Transverse colon (tissue), 4 donors: Measurements from ENCODE around the gene MYLK. TPM values are rescaled to one million over a fixed set of nuclear protein-coding genes. Genes with fewer than 3 reads are reported as not detected.

Source experiments
- DNase-seq: peaks from one replicate; pipeline ENCODE4 v3.0.0-alpha.2; 2019
- H3K27ac ChIP-seq, 4 donors: fragments of 200-600 bp; sonication (generic); 2 replicates each; pipeline ENCODE4 v1.5.1; 2016 to 2018; ENCODE audit warnings: inconsistent platforms in 4 of 4
- H3K27me3 ChIP-seq: fragments of 200-600 bp; sonication (generic); 2 replicates; pipeline ENCODE4 v1.5.1; 2017; ENCODE audit warnings: inconsistent platforms
- H3K36me3 ChIP-seq, 4 donors: fragments of 200-600 bp; sonication (generic); 2 replicates each; pipeline ENCODE4 v1.5.1; 2017 to 2019; ENCODE audit warnings: inconsistent platforms in 4 of 4
- H3K4me1 ChIP-seq, 4 donors: fragments of 200-600 bp; sonication (generic); 2 replicates each; pipeline ENCODE4 v1.5.1; 2017 to 2020; ENCODE audit warnings: inconsistent platforms in 4 of 4
- H3K4me3 ChIP-seq, 4 donors: fragments of 200-600 bp; sonication (generic); 1 replicate in 1 of 4; 2 replicates in 3 of 4; pipeline versions ENCODE4 v1.5.1 to v1.6.1; 2017 to 2019; ENCODE audit warnings: inconsistent platforms in 4 of 4
- H3K9me3 ChIP-seq, 2 donors: fragments of 200-600 bp; sonication (generic); 2 replicates each; pipeline ENCODE4 v1.5.1; 2017 to 2019; ENCODE audit warnings: inconsistent platforms in 2 of 2
- CTCF ChIP-seq, 5 experiments: fragments of 200-600 bp in 3 of 5; fragments of 450-650 bp in 2 of 5; sonication (generic) in 3 of 5; IDR thresholded peaks; 1 replicate in 2 of 5; 2 replicates in 3 of 5; pipeline ENCODE4 v1.5.1; 2016 to 2017; ENCODE audit warnings: antibody characterized with exemption in 5 of 5, inconsistent platforms in 3 of 5, mild to moderate bottlenecking in 2 of 5, moderate library complexity in 1 of 5
- EP300 ChIP-seq: sonication (generic); formaldehyde crosslinking; IDR thresholded peaks from one replicate; pipeline ENCODE4 v1.6.1; 2017; ENCODE audit warnings: antibody characterized with exemption, low read depth
- POLR2A ChIP-seq: fragments of 450-650 bp; IDR thresholded peaks from one replicate; pipeline ENCODE4 v1.6.1; 2016; ENCODE audit warnings: antibody characterized with exemption, mild to moderate bottlenecking, moderate library complexity
- POLR2AphosphoS5 ChIP-seq, 3 donors: sonication (generic); formaldehyde crosslinking; IDR thresholded peaks; one replicate each; pipeline ENCODE4 v1.6.1; 2016; ENCODE audit warnings: antibody characterized with exemption in 3 of 3
- WGBS, 2 donors: methylation state at CpG; one replicate each; pipeline ENCODE4 v1.1.5; 2018; ENCODE audit warnings: low coverage in 1 of 2; 5-methylcytosine and 5-hydroxymethylcytosine counted together
- in situ Hi-C, 4 donors: fragments of 200-750 bp; cut with MboI; loops; one replicate each; pipeline versions ENCODE4 v1.15.0 to v1.15.1; 2017; ENCODE audit warnings: low sequenced_read_pairs in 3 of 4, low pct_ligation_motif_present in 1 of 4, low pct_unique_long_range_greater_than_20kb in 1 of 4
- intact Hi-C: fragments of 100-400 bp; cut with DNase I; formaldehyde crosslinking; loops from one replicate; pipeline ENCODE4 v1.15.1; 2023; ENCODE audit warnings: low total_unique reads
- total RNA-seq, 4 donors: library from RNA; depleted of rRNA; stranded (reverse); fragments of >200 nt; gene quantifications; one replicate each; pipeline ENCODE4 v1.1.0, GENCODE V29; 2016

The MYLK gene
- total RNA-seq, 4 donors from 2014 or later, result 230 to 527 (median 349) TPM

- Histone ChIP-seq H3K4me1 (peaks cover 0 to 3% (median 0%) of the 10 kb centered on the region in 4 donors), H3K27me3 (no peaks in the 10 kb centered on the region), H3K4me3 (no peak overlapping the region), H3K36me3 (no peaks in the 10 kb centered on the region), H3K9me3 (no peaks in the 10 kb centered on the region), H3K27ac (peak overlapping the region in 1 of 4 donors; percentile 33)
- 71 to 81% methylated on average over 4 to 7 of the region's 7 CpGs for WGBS, 2 donors
- no peak for TF ChIP-seq CTCF (IDR thresholded peaks at IDR 0.05)
- no peak for TF ChIP-seq POLR2A
- TF ChIP-seq POLR2AphosphoS5 (IDR thresholded peaks at IDR 0.05), result no peak
- TF ChIP-seq EP300, result no peak
- in situ Hi-C loops (no loop called here), intact Hi-C loops (no loop called here)
- DNase-seq, result no peak
Observed at GRCh38 chr3:123773681-123774431, 110.3 kb downstream of the MYLK start.

- peak overlapping the region in 1 of 4 donors; percentile 2 for H3K27ac ChIP-seq
- in situ Hi-C loops (no loop called here), intact Hi-C loops (no loop called here)
- H3K27me3 ChIP-seq, result no peaks in the 10 kb centered on the region
- no peak for DNase-seq
- H3K4me1 ChIP-seq, result peaks cover 0 to 13% (median 4%) of the 10 kb centered on the region in 4 donors
- H3K9me3 ChIP-seq, result no peaks in the 10 kb centered on the region
- no peaks in the 10 kb centered on the region for H3K36me3 ChIP-seq
- H3K4me3 ChIP-seq, result no peak overlapping the region
- TF ChIP-seq CTCF (IDR thresholded peaks at IDR 0.05) (no peak), POLR2AphosphoS5 (IDR thresholded peaks at IDR 0.05) (no peak), POLR2A (no peak), EP300 (no peak)
- WGBS, 2 donors, result 69 to 71% methylated on average over 3 of the region's 3 CpGs
Observed at GRCh38 chr3:123769356-123769743, 114.8 kb downstream of the MYLK start.

- no peak for DNase-seq
- no peaks in the 10 kb centered on the region for H3K36me3 ChIP-seq
- WGBS, 2 donors, result 54 to 61% methylated on average over 8 of the region's 8 CpGs
- no peaks in the 10 kb centered on the region for H3K9me3 ChIP-seq
- intact Hi-C loops, result no loop called here
- TF ChIP-seq POLR2AphosphoS5 (IDR thresholded peaks at IDR 0.05), result no peak
- TF ChIP-seq POLR2A, result no peak
- no peak for TF ChIP-seq CTCF (IDR thresholded peaks at IDR 0.05)
- no peak for TF ChIP-seq EP300
- in situ Hi-C loops, result no loop called here
- H3K4me3 ChIP-seq, result no peak overlapping the region
- H3K27ac ChIP-seq, result no peak overlapping the region
- H3K27me3 ChIP-seq, result no peaks in the 10 kb centered on the region
- peaks cover 0 to 13% (median 4%) of the 10 kb centered on the region in 4 donors for H3K4me1 ChIP-seq
Observed at GRCh38 chr3:123768480-123769355, 115.4 kb downstream of the MYLK start.

GRCh38 chr3:123767564-123768292 lies 116.4 kb downstream of the MYLK start:
- TF ChIP-seq POLR2A (no peak), CTCF (IDR thresholded peaks at IDR 0.05) (no peak), EP300 (no peak), POLR2AphosphoS5 (IDR thresholded peaks at IDR 0.05) (no peak)
- no peak overlapping the region for H3K27ac ChIP-seq
- no peak for DNase-seq
- no peak overlapping the region for H3K4me3 ChIP-seq
- WGBS, 2 donors, result 80 to 90% methylated on average over 1 to 6 of the region's 6 CpGs
- H3K9me3 ChIP-seq, result no peaks in the 10 kb centered on the region
- no peaks in the 10 kb centered on the region for H3K27me3 ChIP-seq
- H3K36me3 ChIP-seq, result no peaks in the 10 kb centered on the region
- intact Hi-C loops, result no loop called here
- in situ Hi-C loops, result no loop called here
- peaks cover 0 to 13% (median 4%) of the 10 kb centered on the region in 4 donors for H3K4me1 ChIP-seq
